Lung (tissue), 12 donors: Measurements from ENCODE around the gene AKAP1. TPM values are rescaled to one million over a fixed set of nuclear protein-coding genes. Genes with fewer than 3 reads are reported as not detected.

ENCODE experiments used
- ATAC-seq: fragments of 200-7000 bp; cut with Tn5 transposase; one replicate; pipeline ENCODE4 v1.9.1; 2020; ENCODE audit warnings: moderate number of reproducible peaks; ENCODE audit not compliant: insufficient read depth, low FRiP score
- DNase-seq, 3 donors: peaks; one replicate each; pipeline ENCODE4 v3.0.0-alpha.2; 2013 to 2017
- H3K27ac ChIP-seq, 2 donors: one replicate each; pipeline ENCODE4 v1.5.1; 2013; ENCODE audit warnings: mild to moderate bottlenecking in 2 of 2, moderate library complexity in 2 of 2, control low read depth in 1 of 2, inconsistent platforms in 1 of 2, low read depth in 1 of 2, low read length in 1 of 2
- H3K27me3 ChIP-seq, 3 donors: one replicate each; pipeline ENCODE4 v1.5.1; 2013; ENCODE audit warnings: low read length in 2 of 3; ENCODE audit not compliant: control insufficient read depth in 3 of 3, insufficient read depth in 3 of 3
- H3K36me3 ChIP-seq, 4 donors: one replicate each; pipeline ENCODE4 v1.5.1; 2013; ENCODE audit warnings: low read length in 4 of 4, mild to moderate bottlenecking in 1 of 4, moderate library complexity in 1 of 4; ENCODE audit not compliant: control insufficient read depth in 4 of 4, insufficient read depth in 4 of 4
- H3K4me1 ChIP-seq, 5 donors: one replicate each; pipeline ENCODE4 v1.5.1; 2013; ENCODE audit warnings: low read length in 5 of 5, mild to moderate bottlenecking in 2 of 5, moderate library complexity in 1 of 5; ENCODE audit not compliant: control insufficient read depth in 5 of 5, insufficient read depth in 5 of 5
- H3K4me3 ChIP-seq: one replicate; pipeline ENCODE4 v1.5.1; 2013; ENCODE audit warnings: mild to moderate bottlenecking, control low read depth, moderate library complexity
- H3K9ac ChIP-seq, 2 donors: one replicate each; pipeline ENCODE4 v1.5.1; 2013; ENCODE audit warnings: low read length in 2 of 2, control low read depth in 1 of 2; ENCODE audit not compliant: insufficient read depth in 1 of 2
- H3K9me3 ChIP-seq, 4 donors: one replicate each; pipeline ENCODE4 v1.5.1; 2013; ENCODE audit warnings: low read length in 3 of 4, mild to moderate bottlenecking in 1 of 4, moderate library complexity in 1 of 4; ENCODE audit not compliant: control insufficient read depth in 4 of 4, insufficient read depth in 3 of 4
- CTCF ChIP-seq: IDR thresholded peaks from 2 replicates; pipeline ENCODE4 v1.5.1; 2012; ENCODE audit warnings: mild to moderate bottlenecking; ENCODE audit errors: control extremely low read depth, extremely low read depth
- WGBS, 2 donors: extraction: QIAGEN DNeasy Blood & Tissue Kit; methylation state at CpG; one replicate each; pipeline ENCODE4 v1.1.7; 2013; 5-methylcytosine and 5-hydroxymethylcytosine counted together
- polyA plus RNA-seq, 2 donors: library from polyadenylated mRNA; stranded (reverse); fragments of 200-250 nt; gene quantifications; one replicate each; pipeline ENCODE4 v1.2.1, GENCODE V29; 2013
- total RNA-seq, 2 donors: library from RNA; depleted of rRNA in 1 of 2; stranded (reverse); fragments of >200 nt in 1 of 2; gene quantifications; one replicate each; pipeline ENCODE4 v1.2.1, GENCODE V29; 2014 to 2021
- donor health status: control.
- donor health status: control.
- donor health status: Bipolar disorder and iron deficiency.
- donor health status: healthy.
- donor health status: DM: yes; HTN: yes; CAD: no.

The AKAP1 gene
- total and polyA plus RNA-seq, 4 donors, result 23.1 to 46.4 (median 29.8) TPM

GRCh38 chr17:57132663-57133062 is 47.6 kb downstream of the AKAP1 start:
- ATAC-seq, result no peak
- Histone ChIP-seq H3K9ac (no peak overlapping the region), H3K27ac (no peak overlapping the region), H3K4me3 (no peak overlapping the region), H3K27me3 (no peaks in the 10 kb centered on the region), H3K4me1 (no peaks in the 10 kb centered on the region), H3K9me3 (no peaks in the 10 kb centered on the region), H3K36me3 (no peaks in the 10 kb centered on the region)
- WGBS, 2 donors, result 91 to 97% methylated on average over 2 of the region's 2 CpGs
- no peak for DNase-seq
- no peak for TF ChIP-seq CTCF

GRCh38 chr17:57133486-57133885 is 48.4 kb downstream of the AKAP1 start:
- ATAC-seq (no peak), DNase-seq (no peak)
- H3K9me3 ChIP-seq, result no peaks in the 10 kb centered on the region
- H3K27me3 ChIP-seq, result no peaks in the 10 kb centered on the region
- H3K9ac ChIP-seq, result no peak overlapping the region
- no peak overlapping the region for H3K4me3 ChIP-seq
- 88 to 91% methylated on average over 7 of the region's 7 CpGs for WGBS, 2 donors
- no peaks in the 10 kb centered on the region for H3K4me1 ChIP-seq
- H3K36me3 ChIP-seq, result no peaks in the 10 kb centered on the region
- no peak for TF ChIP-seq CTCF
- no peak overlapping the region for H3K27ac ChIP-seq

- 93 to 94% methylated on average over 13 of the region's 13 CpGs for WGBS, 2 donors
- Histone ChIP-seq H3K27me3 (no peaks in the 10 kb centered on the region), H3K4me1 (no peaks in the 10 kb centered on the region), H3K9me3 (no peaks in the 10 kb centered on the region), H3K4me3 (no peak overlapping the region), H3K27ac (no peak overlapping the region), H3K9ac (no peak overlapping the region), H3K36me3 (no peaks in the 10 kb centered on the region)
- TF ChIP-seq CTCF, result no peak
- no peak for ATAC-seq
- DNase-seq, result no peak
Measured at GRCh38 chr17:57135026-57135788, 50.2 kb downstream of the AKAP1 start.
